ENCODE data around the gene GRID2IP. TPM values are rescaled to one million over a fixed set of nuclear protein-coding genes. Genes with fewer than 3 reads are reported as not detected.
"Not testable (repeated sequence)": the region's sequence is repeated elsewhere in the genome, so short reads cannot be mapped to it uniquely, and the experiment has no call there.

GRID2IP gene
- total RNA-seq, 5 donors from 2014 or later (not counting 1 experiment from before 2014, with no cell fraction given), result 0.30 to 1.5 (median 0.90) TPM

GRCh38 chr7:6588566-6588965 lies 37.3 kb upstream of the GRID2IP start:
- Histone ChIP-seq H3K4me3 (ENCODE audit: control insufficient read depth in 1 of 2, extremely low read depth in 1 of 2, low read length in 1 of 2) (no peak overlapping the region), H3K4me1 (ENCODE audit: control insufficient read depth in 1 of 2, extremely low read depth in 1 of 2, insufficient read depth in 2 of 2, low read length in 2 of 2) (peaks cover 3 to 23% of the 10 kb centered on the region in 2 experiments), H3K9me3 (no peaks in the 10 kb centered on the region), H3K27ac (ENCODE audit: low read length) (no peak overlapping the region), H3K36me3 (ENCODE audit: control insufficient read depth in 2 of 2, extremely low read depth in 1 of 2, insufficient read depth in 1 of 2, low read length in 1 of 2) (peaks cover 4 to 35% of the 10 kb centered on the region in 2 donors), H3K27me3 (replicated peaks in 1 of 2; ENCODE audit: control insufficient read depth in 2 of 2, extremely low read depth in 1 of 2, insufficient read depth in 2 of 2, low read length in 1 of 2) (no peaks in the 10 kb centered on the region)
- H3K4me3 Mint-ChIP-seq, result peak overlapping the region in 2 of 3 donors; percentile 43 to 75
- peak overlapping the region; percentile 66 to 67 for H3K27ac Mint-ChIP-seq
- DNase-seq, result no peak
- POLR2A ChIA-PET, result no interaction called here
- H3K36me3 Mint-ChIP-seq, result peaks cover 40% of the 10 kb centered on the region
- WGBS (ENCODE audit: insufficient coverage), result 89% methylated on average over 5 of the region's 9 CpGs
- CTCF ChIA-PET, result no interaction called here
- no peaks in the 10 kb centered on the region for H3K27me3 Mint-ChIP-seq
- no peak for ATAC-seq (replicated peaks in 1 of 4)
- peaks cover 22 to 30% (median 26%) of the 10 kb centered on the region in 3 donors for H3K4me1 Mint-ChIP-seq
- H3K9me3 Mint-ChIP-seq, result no peaks in the 10 kb centered on the region

- H3K27ac Mint-ChIP-seq, result peak overlapping the region in 1 of 2 donors; percentile 22
These were observed 34.6 kb upstream of the GRID2IP start for GRCh38 chr7:6585746-6586432.

GRCh38 chr7:6579446-6579845 lies 28.2 kb upstream of the GRID2IP start:
- H3K4me1 ChIP-seq (ENCODE audit: control insufficient read depth in 1 of 2, extremely low read depth in 1 of 2, insufficient read depth in 2 of 2, low read length in 2 of 2), result peaks cover 0 to 18% of the 10 kb centered on the region in 2 experiments
- H3K36me3 ChIP-seq (ENCODE audit: control insufficient read depth in 2 of 2, extremely low read depth in 1 of 2, insufficient read depth in 1 of 2, low read length in 1 of 2), result peaks cover 4 to 25% of the 10 kb centered on the region in 2 donors
- H3K9me3 ChIP-seq, result no peaks in the 10 kb centered on the region
- H3K27me3 ChIP-seq (replicated peaks in 1 of 2; ENCODE audit: control insufficient read depth in 2 of 2, extremely low read depth in 1 of 2, insufficient read depth in 2 of 2, low read length in 1 of 2), result no peaks in the 10 kb centered on the region
- H3K27ac ChIP-seq (ENCODE audit: low read length), result no peak overlapping the region
- H3K4me3 Mint-ChIP-seq, result peak overlapping the region; percentile 80 to 90 (median 83)
- WGBS (ENCODE audit: insufficient coverage), result 100% methylated on average over 4 of the region's 4 CpGs
- H3K9me3 Mint-ChIP-seq, result no peaks in the 10 kb centered on the region
- DNase-seq (no peak), ATAC-seq (replicated peaks in 1 of 4) (no peak)
- H3K4me1 Mint-ChIP-seq, result peaks cover 12 to 21% (median 15%) of the 10 kb centered on the region in 3 donors
- CTCF ChIA-PET, result no interaction called here
- H3K27me3 Mint-ChIP-seq, result no peaks in the 10 kb centered on the region
- H3K36me3 Mint-ChIP-seq, result peaks cover 35% of the 10 kb centered on the region
- no peak overlapping the region for H3K4me3 ChIP-seq (ENCODE audit: control insufficient read depth in 1 of 2, extremely low read depth in 1 of 2, low read length in 1 of 2)
- POLR2A ChIA-PET, result no interaction called here
- H3K27ac Mint-ChIP-seq, result no peak overlapping the region

More at GRCh38 chr7:6585746-6586432, 34.6 kb upstream of the GRID2IP start:
- H3K4me3 Mint-ChIP-seq; DNase-seq; H3K27ac ChIP-seq (ENCODE audit: low read length); H3K9me3 ChIP-seq; POLR2A ChIA-PET; H3K27me3 ChIP-seq (replicated peaks in 1 of 2; ENCODE audit: control insufficient read depth in 2 of 2, extremely low read depth in 1 of 2, insufficient read depth in 2 of 2, low read length in 1 of 2); H3K9me3 Mint-ChIP-seq; ATAC-seq (replicated peaks in 1 of 4); CTCF ChIA-PET; H3K27me3 Mint-ChIP-seq; H3K4me3 ChIP-seq (ENCODE audit: control insufficient read depth in 1 of 2, extremely low read depth in 1 of 2, low read length in 1 of 2): not testable (repeated sequence)
- H3K4me1 Mint-ChIP-seq, result peaks cover 5 to 12% (median 10%) of the 10 kb centered on the region in 3 donors
- H3K36me3 ChIP-seq (ENCODE audit: control insufficient read depth in 2 of 2, extremely low read depth in 1 of 2, insufficient read depth in 1 of 2, low read length in 1 of 2), result peaks cover 7 to 32% of the 10 kb centered on the region in 2 donors
- WGBS (ENCODE audit: insufficient coverage), result 96% methylated on average over 5 of the region's 8 CpGs
- peaks cover 51% of the 10 kb centered on the region for H3K36me3 Mint-ChIP-seq
- H3K4me1 ChIP-seq (ENCODE audit: control insufficient read depth in 1 of 2, extremely low read depth in 1 of 2, insufficient read depth in 2 of 2, low read length in 2 of 2), result peaks cover under 1 to 13% of the 10 kb centered on the region in 2 experiments

DNA sequence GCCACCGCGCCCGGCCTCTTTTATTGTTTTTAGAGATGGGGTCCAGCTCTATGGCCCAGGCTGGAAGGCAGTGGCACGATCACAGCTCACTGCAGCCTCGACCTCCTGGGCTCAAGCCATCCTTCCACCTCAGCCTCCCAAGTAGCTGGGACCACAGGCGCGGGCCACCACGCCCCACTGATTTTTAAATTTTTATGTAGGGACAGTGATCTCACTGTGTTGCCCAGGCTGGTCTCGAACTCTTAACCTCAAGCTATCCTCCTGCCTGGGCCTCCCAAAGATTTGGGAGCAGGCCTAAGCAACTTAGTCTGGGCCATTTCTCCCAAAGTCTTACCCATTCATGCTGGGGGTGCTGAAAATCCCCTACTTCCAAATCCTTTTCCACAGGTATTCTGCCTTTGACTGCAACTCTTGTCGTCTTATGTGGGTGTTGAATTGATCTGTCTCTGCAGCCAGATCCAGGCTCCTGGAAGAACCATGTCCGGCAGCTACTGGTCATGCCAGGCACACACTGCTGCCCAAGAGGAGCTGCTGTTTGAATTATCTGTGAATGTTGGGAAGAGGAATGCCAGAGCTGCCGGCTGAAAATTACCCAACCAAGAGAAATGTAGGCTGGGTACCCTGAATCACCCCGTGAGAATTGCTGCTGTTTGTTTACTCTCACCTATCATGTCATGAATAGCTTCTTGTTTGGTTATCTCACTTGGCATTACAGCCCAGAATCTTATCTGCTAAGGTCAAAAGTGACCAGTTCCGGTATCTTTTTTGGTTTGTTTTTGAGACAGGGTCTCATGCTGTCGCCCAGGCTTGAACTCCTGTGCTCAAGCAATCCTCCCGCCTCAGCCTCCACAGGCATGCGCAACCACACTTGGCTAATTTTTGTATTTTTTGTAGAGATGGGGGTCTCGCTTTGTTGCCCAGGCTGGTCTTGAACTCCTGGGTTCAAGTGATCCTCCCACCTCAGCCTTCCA lies 27.1 kb upstream of the GRID2IP start:
- peak overlapping the region; percentile 80 to 90 (median 83) for H3K4me3 Mint-ChIP-seq
- peaks cover 31% of the 10 kb centered on the region for H3K36me3 Mint-ChIP-seq
- peak overlapping the region; percentile 31 to 92 for H3K27ac Mint-ChIP-seq
- Histone ChIP-seq H3K4me3 (ENCODE audit: control insufficient read depth in 1 of 2, extremely low read depth in 1 of 2, low read length in 1 of 2) (peak overlapping the region in 1 of 2 donors; percentile 84), H3K36me3 (ENCODE audit: control insufficient read depth in 2 of 2, extremely low read depth in 1 of 2, insufficient read depth in 1 of 2, low read length in 1 of 2) (peaks cover 2 to 19% of the 10 kb centered on the region in 2 donors), H3K27ac (ENCODE audit: low read length) (peak overlapping the region; percentile 94), H3K4me1 (ENCODE audit: control insufficient read depth in 1 of 2, extremely low read depth in 1 of 2, insufficient read depth in 2 of 2, low read length in 2 of 2) (peaks cover 0 to 18% of the 10 kb centered on the region in 2 experiments), H3K9me3 (no peaks in the 10 kb centered on the region), H3K27me3 (replicated peaks in 1 of 2; ENCODE audit: control insufficient read depth in 2 of 2, extremely low read depth in 1 of 2, insufficient read depth in 2 of 2, low read length in 1 of 2) (no peaks in the 10 kb centered on the region)
- no peaks in the 10 kb centered on the region for H3K27me3 Mint-ChIP-seq
- DNase-seq (no peak), ATAC-seq (replicated peaks in 1 of 4) (no peak)
- H3K9me3 Mint-ChIP-seq, result no peaks in the 10 kb centered on the region
- ChIA-PET CTCF (interaction anchor here (0.5 to 1.9 kb wide), 4 partner anchors 12 to 581 kb away, joined by 3 to 5 read pairs (median 4); partner anchors contain the start of gene INTS15 (in 1 of the 2)), POLR2A (interaction anchor here in 1 of 2 donors (0.9 kb wide), 1 partner anchor 14 kb away, joined by 3 read pairs; no protein-coding TSS in a partner anchor)
- H3K4me1 Mint-ChIP-seq, result peaks cover 12 to 21% (median 15%) of the 10 kb centered on the region in 3 donors
- WGBS (ENCODE audit: insufficient coverage), result 96% methylated on average over 5 of the region's 18 CpGs

DNA sequence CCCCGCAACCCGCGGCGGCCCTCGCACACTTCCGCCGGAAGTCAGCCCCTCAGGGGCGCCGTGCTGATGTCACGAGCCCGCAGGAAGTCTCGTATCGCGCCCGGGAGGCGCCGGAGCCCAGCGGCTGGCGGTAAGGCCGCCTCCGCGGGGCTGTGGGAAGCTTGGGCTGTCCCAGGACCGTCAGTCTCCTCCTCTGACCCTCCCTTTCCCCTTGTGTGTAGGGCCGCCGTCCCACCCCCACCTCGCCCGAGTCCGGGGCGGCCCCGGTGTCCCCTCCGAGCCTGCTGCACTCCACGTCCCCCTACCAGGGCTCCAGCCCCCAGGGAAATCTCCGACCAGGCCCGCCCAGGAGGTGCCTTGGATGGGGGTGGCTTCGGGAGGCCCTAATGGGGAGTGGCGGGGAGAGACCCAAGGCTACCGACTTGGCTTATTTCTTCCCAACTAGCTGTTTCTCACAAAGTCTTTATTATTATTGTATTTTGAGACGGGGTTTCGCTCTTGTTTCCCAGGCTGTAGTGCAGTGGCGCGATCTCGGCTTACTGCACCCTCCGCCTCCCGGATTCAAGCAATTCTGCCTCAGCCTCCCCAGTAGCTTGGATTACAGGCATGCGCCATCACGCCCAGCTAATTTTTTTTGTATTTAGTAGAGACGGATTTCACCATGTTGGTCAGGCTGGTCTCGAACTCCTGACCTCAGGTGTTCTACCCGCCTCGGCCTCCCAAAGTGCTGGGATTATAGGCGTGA lies 26.3 kb upstream of the GRID2IP start, which contains the start of gene ZDHHC4:
Gene ZDHHC4 (plus strand): TSS at position 86 of the 745 bp plus-strand sequence. CDS start 3,108 bp downstream, outside the sequence.
- peaks cover 0 to 18% of the 10 kb centered on the region in 2 donors for H3K36me3 ChIP-seq (ENCODE audit: control insufficient read depth in 2 of 2, extremely low read depth in 1 of 2, insufficient read depth in 1 of 2, low read length in 1 of 2)
- CTCF ChIA-PET, result interaction anchor here (0.6 to 1.9 kb wide), 6 partner anchors 13 to 581 kb away, joined by 3 to 11 read pairs (median 4); partner anchors contain the start of gene INTS15 (in 1 of the 2)
- H3K4me3 ChIP-seq (ENCODE audit: control insufficient read depth in 1 of 2, extremely low read depth in 1 of 2, low read length in 1 of 2), result peak within 1 kb of the TSS; percentile 71 to 84
- H3K27ac ChIP-seq (ENCODE audit: low read length), result peak within 1 kb of the TSS; percentile 94
- no peaks in the 10 kb centered on the region for H3K9me3 ChIP-seq
- 18% methylated on average over 31 of the region's 51 CpGs for WGBS (ENCODE audit: insufficient coverage)
- DNase-seq (peak; percentile 71 to 92 (median 83)), ATAC-seq (replicated peaks in 1 of 4) (peak; percentile 96 to 98 (median 96))
- H3K36me3 Mint-ChIP-seq, result peaks cover 28% of the 10 kb centered on the region
- no peaks in the 10 kb centered on the region for H3K27me3 ChIP-seq (replicated peaks in 1 of 2; ENCODE audit: control insufficient read depth in 2 of 2, extremely low read depth in 1 of 2, insufficient read depth in 2 of 2, low read length in 1 of 2)
- H3K4me3 Mint-ChIP-seq, result peak within 1 kb of the TSS; percentile 80 to 90 (median 83)
- H3K27ac Mint-ChIP-seq, result peak within 1 kb of the TSS; percentile 90 to 92
- POLR2A ChIA-PET, result interaction anchor here in 1 of 2 donors (0.6 to 0.9 kb wide), 2 partner anchors 14 to 450 kb away, joined by 3 read pairs; no protein-coding TSS in a partner anchor
- peaks cover 0 to 18% of the 10 kb centered on the region in 2 experiments for H3K4me1 ChIP-seq (ENCODE audit: control insufficient read depth in 1 of 2, extremely low read depth in 1 of 2, insufficient read depth in 2 of 2, low read length in 2 of 2)
- H3K27me3 Mint-ChIP-seq, result peaks cover 3 to 4% of the 10 kb centered on the region in 2 donors
- no peaks in the 10 kb centered on the region for H3K9me3 Mint-ChIP-seq
- H3K4me1 Mint-ChIP-seq, result peaks cover 12 to 21% (median 15%) of the 10 kb centered on the region in 3 donors

Measured in T-cell (primary cell).